ENCODE results near the gene FAM83C. TPM values are rescaled to one million over a fixed set of nuclear protein-coding genes. Genes with fewer than 3 reads are reported as not detected.

FAM83C gene
- polyA plus RNA-seq, 3 donors = not detected

DNA sequence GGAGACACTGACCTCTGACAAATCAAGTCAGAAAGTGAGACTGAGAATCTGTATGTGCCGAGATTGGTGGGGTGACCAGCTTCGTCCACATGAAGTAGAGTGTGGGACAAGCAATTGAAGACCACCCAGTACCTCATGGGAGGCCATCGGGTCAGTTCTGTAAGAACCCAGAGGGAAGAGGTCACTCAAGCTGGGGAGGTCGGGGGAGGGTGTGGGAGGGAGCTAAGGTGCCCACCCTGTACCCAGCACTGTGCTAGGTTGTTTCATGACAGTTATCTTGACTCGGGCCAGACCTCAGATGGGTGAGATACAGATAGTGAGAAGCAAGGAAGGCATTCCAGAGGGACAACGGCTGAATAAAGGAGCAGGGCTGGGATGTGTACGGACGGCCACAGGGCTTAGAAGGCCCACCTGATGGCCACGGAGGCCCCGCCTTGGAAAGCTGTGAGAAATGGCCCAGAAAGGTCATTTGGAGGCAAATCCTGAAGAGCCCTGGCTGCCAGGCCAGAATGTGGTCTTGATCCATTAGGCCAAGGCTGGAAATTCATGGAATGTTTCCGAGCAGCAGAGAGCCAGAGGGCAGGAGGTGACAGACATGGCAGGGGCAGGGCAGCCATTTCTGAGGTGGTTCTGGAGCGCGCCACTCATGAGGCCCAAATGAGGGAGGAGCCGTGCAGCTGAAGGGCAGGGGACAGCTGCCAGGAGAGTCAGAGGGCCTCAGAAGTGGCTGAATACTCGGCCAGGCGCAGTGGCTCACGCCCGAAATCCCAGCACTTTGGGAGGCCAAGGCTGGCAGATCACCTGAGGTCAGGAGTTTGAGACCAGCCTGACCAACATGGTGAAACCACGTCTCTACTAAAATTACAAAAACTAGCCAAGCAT lies 22.0 kb downstream of the FAM83C start:
- TF ChIP-seq, protein P1, sequence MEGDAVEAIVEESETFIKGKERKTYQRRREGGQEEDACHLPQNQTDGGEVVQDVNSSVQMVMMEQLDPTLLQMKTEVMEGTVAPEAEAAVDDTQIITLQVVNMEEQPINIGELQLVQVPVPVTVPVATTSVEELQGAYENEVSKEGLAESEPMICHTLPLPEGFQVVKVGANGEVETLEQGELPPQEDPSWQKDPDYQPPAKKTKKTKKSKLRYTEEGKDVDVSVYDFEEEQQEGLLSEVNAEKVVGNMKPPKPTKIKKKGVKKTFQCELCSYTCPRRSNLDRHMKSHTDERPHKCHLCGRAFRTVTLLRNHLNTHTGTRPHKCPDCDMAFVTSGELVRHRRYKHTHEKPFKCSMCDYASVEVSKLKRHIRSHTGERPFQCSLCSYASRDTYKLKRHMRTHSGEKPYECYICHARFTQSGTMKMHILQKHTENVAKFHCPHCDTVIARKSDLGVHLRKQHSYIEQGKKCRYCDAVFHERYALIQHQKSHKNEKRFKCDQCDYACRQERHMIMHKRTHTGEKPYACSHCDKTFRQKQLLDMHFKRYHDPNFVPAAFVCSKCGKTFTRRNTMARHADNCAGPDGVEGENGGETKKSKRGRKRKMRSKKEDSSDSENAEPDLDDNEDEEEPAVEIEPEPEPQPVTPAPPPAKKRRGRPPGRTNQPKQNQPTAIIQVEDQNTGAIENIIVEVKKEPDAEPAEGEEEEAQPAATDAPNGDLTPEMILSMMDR (IDR thresholded peaks at IDR 0.05) = no peak
- H2AFZ ChIP-seq (ENCODE audit: insufficient read depth, low read depth, low read length, poor library complexity, severe bottlenecking) = no peak overlapping the region
- peaks cover 44 to 71% of the 10 kb centered on the region in 2 donors for H3K36me3 ChIP-seq (replicated peaks in 1 of 2; ENCODE audit: control insufficient read depth in 1 of 2, insufficient read depth in 2 of 2, low read length in 2 of 2)
- intact Hi-C loops (cut with micrococcal nuclease) = loop anchor here in 1 of 2 donors (10.0 kb wide), 1 partner anchor 125 kb away; the partner anchor contains the start of gene EDEM2
- no peaks in the 10 kb centered on the region for H3K9me3 ChIP-seq (replicated peaks in 1 of 2; ENCODE audit: control insufficient read depth in 1 of 2, insufficient read depth in 1 of 2, low read length in 2 of 2)
- no peaks in the 10 kb centered on the region for H3K4me1 Mint-ChIP-seq
- H3K9me3 Mint-ChIP-seq = no peaks in the 10 kb centered on the region
- H3K4me2 ChIP-seq (replicated peaks; ENCODE audit: extremely low read depth, low read length, poor library complexity, severe bottlenecking) = no peak overlapping the region
- H3K27ac Mint-ChIP-seq = peak overlapping the region in 3 of 7 donors; percentile 37 to 49 (median 38)
- peaks cover 54 to 75% of the 10 kb centered on the region in 2 donors for H3K36me3 Mint-ChIP-seq
- no peak overlapping the region for H3K27ac ChIP-seq (ENCODE audit: low read depth in 1 of 2, low read length in 2 of 2)
- H3K4me3 ChIP-seq (replicated peaks in 1 of 3; ENCODE audit: low read depth in 2 of 3, low read length in 3 of 3) = no peak overlapping the region
- 96% methylated on average over 16 of the region's 19 CpGs for WGBS (ENCODE audit: insufficient coverage)
- peaks cover 21% of the 10 kb centered on the region for H4K20me1 ChIP-seq (ENCODE audit: insufficient read depth, low read length)
- H3K9ac ChIP-seq (ENCODE audit: insufficient read depth, low read length, poor library complexity, severe bottlenecking) = no peak overlapping the region
- no peak for DNase-seq
- no peaks in the 10 kb centered on the region for H3K27me3 ChIP-seq (ENCODE audit: control insufficient read depth in 2 of 2, insufficient read depth in 2 of 2, low read length in 2 of 2)
- H3K4me1 ChIP-seq (ENCODE audit: control insufficient read depth in 1 of 2, insufficient read depth in 2 of 2, low read length in 2 of 2) = no peaks in the 10 kb centered on the region
- H3K79me2 ChIP-seq (ENCODE audit: insufficient read depth, low read length) = no peaks in the 10 kb centered on the region
- no peak overlapping the region for H3K4me3 Mint-ChIP-seq
- peaks cover 0 to 1% (median 0%) of the 10 kb centered on the region in 3 donors for H3K27me3 Mint-ChIP-seq (ENCODE audit: low read depth in 3 of 3)

DNA sequence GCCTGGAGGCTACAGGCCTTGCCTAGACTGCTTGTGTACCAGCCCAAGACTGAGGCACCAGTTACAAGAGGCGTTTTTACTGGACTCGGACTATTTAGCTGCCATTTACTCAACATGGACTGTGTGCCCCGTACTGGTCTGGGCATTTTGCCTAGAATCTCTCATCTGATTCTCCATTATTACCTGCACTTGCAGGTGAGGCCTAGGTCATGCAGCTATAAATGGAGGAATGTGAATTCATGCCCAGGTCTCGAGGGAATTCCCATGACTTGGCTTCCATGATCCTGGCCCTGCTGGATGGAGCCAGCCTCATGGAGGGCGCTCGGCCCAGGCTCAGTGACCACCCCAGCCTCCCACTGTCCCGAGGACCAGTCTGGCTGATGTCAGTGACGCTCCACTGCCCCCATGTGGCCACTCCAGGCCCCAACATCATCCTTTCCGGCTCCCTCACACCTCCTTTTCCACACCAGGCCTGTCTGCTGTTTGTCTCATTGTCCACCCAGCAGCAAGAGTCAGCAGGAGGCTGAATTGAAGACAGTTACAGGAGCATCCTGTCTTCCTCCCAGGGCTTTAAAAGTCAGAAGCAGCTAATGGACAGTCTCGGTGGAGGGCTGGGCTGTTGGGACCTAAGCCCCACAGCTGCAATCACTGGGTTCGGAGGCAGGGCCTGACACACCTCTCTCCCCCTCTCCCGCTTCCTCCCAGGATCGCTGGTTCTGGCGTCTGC lies 23.0 kb downstream of the FAM83C start:
- no peak overlapping the region for H3K4me2 ChIP-seq (replicated peaks; ENCODE audit: extremely low read depth, low read length, poor library complexity, severe bottlenecking)

More for the DNA sequence above, 23.0 kb downstream of the FAM83C start:
- Histone ChIP-seq H4K20me1 (ENCODE audit: insufficient read depth, low read length) (peaks cover 12% of the 10 kb centered on the region), H3K79me2 (ENCODE audit: insufficient read depth, low read length) (no peaks in the 10 kb centered on the region), H3K9ac (ENCODE audit: insufficient read depth, low read length, poor library complexity, severe bottlenecking) (no peak overlapping the region), H3K9me3 (replicated peaks in 1 of 2; ENCODE audit: control insufficient read depth in 1 of 2, insufficient read depth in 1 of 2, low read length in 2 of 2) (no peaks in the 10 kb centered on the region), H3K27ac (ENCODE audit: low read depth in 1 of 2, low read length in 2 of 2) (no peak overlapping the region), H3K4me1 (ENCODE audit: control insufficient read depth in 1 of 2, insufficient read depth in 2 of 2, low read length in 2 of 2) (no peaks in the 10 kb centered on the region), H3K36me3 (replicated peaks in 1 of 2; ENCODE audit: control insufficient read depth in 1 of 2, insufficient read depth in 2 of 2, low read length in 2 of 2) (peaks cover 47 to 68% of the 10 kb centered on the region in 2 donors), H3K27me3 (ENCODE audit: control insufficient read depth in 2 of 2, insufficient read depth in 2 of 2, low read length in 2 of 2) (no peaks in the 10 kb centered on the region), H3K4me3 (replicated peaks in 1 of 3; ENCODE audit: low read depth in 2 of 3, low read length in 3 of 3) (no peak overlapping the region), H2AFZ (ENCODE audit: insufficient read depth, low read depth, low read length, poor library complexity, severe bottlenecking) (no peak overlapping the region)
- WGBS (ENCODE audit: insufficient coverage) = 85% methylated on average over 10 of the region's 14 CpGs
- Mint-ChIP-seq H3K27ac (peak overlapping the region in 3 of 7 donors; percentile 15 to 61 (median 26)), H3K36me3 (peaks cover 54 to 71% of the 10 kb centered on the region in 2 donors), H3K4me1 (no peaks in the 10 kb centered on the region), H3K27me3 (ENCODE audit: low read depth in 3 of 3) (peaks cover 0 to 1% (median 0%) of the 10 kb centered on the region in 3 donors), H3K9me3 (no peaks in the 10 kb centered on the region), H3K4me3 (no peak overlapping the region)
- DNase-seq = peak; percentile 15 to 30 (median 17)
- intact Hi-C loops (cut with micrococcal nuclease) = no loop called here
- TF ChIP-seq, protein P1 (IDR thresholded peaks at IDR 0.05) = peak; percentile 61
